ENCODE results near the gene OR10H5. TPM values are rescaled to one million over a fixed set of nuclear protein-coding genes. Genes with fewer than 3 reads are reported as not detected.
A peak's percentile ranks its signal among the peaks of the same experiment; 100 is the strongest.
"Not testable (repeated sequence)": the region's sequence is repeated elsewhere in the genome, so short reads cannot be mapped to it uniquely, and the experiment has no call there.

The OR10H5 gene
- not detected in 2 replicates for total RNA-seq (2014; rRNA removed; shearing (Covaris generic))

- no peak for DNase-seq (ENCODE audit: low read depth)
Measured at GRCh38 chr19:15787611-15788155, at the start of gene OR10H5. Gene OR10H5, plus strand, starts transcription at chr19:15787661. Its CDS starts 6,388 bp downstream, at chr19:15794049.

- DNase-seq (ENCODE audit: low read depth): no peak
Measured at GRCh38 chr19:15737722-15738121, 49.7 kb upstream of the OR10H5 start, which contains the start of gene OR10H3. Gene OR10H3, plus strand, starts transcription at chr19:15737985. Its CDS starts 3,408 bp downstream, at chr19:15741393.

- DNase-seq (ENCODE audit: low read depth): no peak
Measured at GRCh38 chr19:15740785-15741184, 46.7 kb upstream of the OR10H5 start.

- no peak for DNase-seq (ENCODE audit: low read depth)
Measured at GRCh38 chr19:15748239-15748638, 39.2 kb upstream of the OR10H5 start.

GRCh38 chr19:15758379-15758778 lies 29.1 kb upstream of the OR10H5 start:
- no peak for DNase-seq (ENCODE audit: low read depth)

GRCh38 chr19:15759962-15760565 lies 27.4 kb upstream of the OR10H5 start:
- DNase-seq (ENCODE audit: low read depth): no peak

GRCh38 chr19:15769586-15769985 lies 17.9 kb upstream of the OR10H5 start:
- DNase-seq (ENCODE audit: low read depth): no peak

GRCh38 chr19:15774159-15774558 lies 13.3 kb upstream of the OR10H5 start:
- DNase-seq (ENCODE audit: low read depth): not testable (repeated sequence)

GRCh38 chr19:15775249-15775648 lies 12.2 kb upstream of the OR10H5 start:
- no peak for DNase-seq (ENCODE audit: low read depth)

GRCh38 chr19:15776264-15776663 lies 11.2 kb upstream of the OR10H5 start:
- DNase-seq (ENCODE audit: low read depth): no peak

- no peak for DNase-seq (ENCODE audit: low read depth)
Measured at GRCh38 chr19:15776991-15777970, 10.2 kb upstream of the OR10H5 start.

GRCh38 chr19:15779756-15780476 lies 7.5 kb upstream of the OR10H5 start:
- DNase-seq (ENCODE audit: low read depth): peak; percentile 93

- DNase-seq (ENCODE audit: low read depth): peak; percentile 35
Measured at GRCh38 chr19:15780610-15781418, 6.6 kb upstream of the OR10H5 start.

- DNase-seq (ENCODE audit: low read depth): no peak
Measured at GRCh38 chr19:15781661-15782060, 5.8 kb upstream of the OR10H5 start.

- DNase-seq (ENCODE audit: low read depth): no peak
Measured at GRCh38 chr19:15782211-15782610, 5.2 kb upstream of the OR10H5 start.

GRCh38 chr19:15782896-15783295 lies 4.6 kb upstream of the OR10H5 start:
- DNase-seq (ENCODE audit: low read depth): not testable (repeated sequence)

- DNase-seq (ENCODE audit: low read depth): no peak
Measured at GRCh38 chr19:15788594-15789270, 1.3 kb downstream of the OR10H5 start.

- DNase-seq (ENCODE audit: low read depth): peak; percentile 70
Measured at GRCh38 chr19:15790096-15790495, 2.6 kb downstream of the OR10H5 start.

GRCh38 chr19:15794279-15794678 lies 6.8 kb downstream of the OR10H5 start:
- not testable (repeated sequence) for DNase-seq (ENCODE audit: low read depth)

GRCh38 chr19:15810335-15810734 lies 22.9 kb downstream of the OR10H5 start:
- DNase-seq (ENCODE audit: low read depth): peak; percentile 75

Data from M059J (cell line).